Epidermal melanocyte (primary cell): ENCODE measurements around the gene ZDHHC7.

ENCODE experiments used
- DNase-seq: peaks from one replicate; pipeline ENCODE4 v3.0.0; 2011; ENCODE audit warnings: low spot score; ENCODE audit not compliant: insufficient read length

The ZDHHC7 gene

DNA sequence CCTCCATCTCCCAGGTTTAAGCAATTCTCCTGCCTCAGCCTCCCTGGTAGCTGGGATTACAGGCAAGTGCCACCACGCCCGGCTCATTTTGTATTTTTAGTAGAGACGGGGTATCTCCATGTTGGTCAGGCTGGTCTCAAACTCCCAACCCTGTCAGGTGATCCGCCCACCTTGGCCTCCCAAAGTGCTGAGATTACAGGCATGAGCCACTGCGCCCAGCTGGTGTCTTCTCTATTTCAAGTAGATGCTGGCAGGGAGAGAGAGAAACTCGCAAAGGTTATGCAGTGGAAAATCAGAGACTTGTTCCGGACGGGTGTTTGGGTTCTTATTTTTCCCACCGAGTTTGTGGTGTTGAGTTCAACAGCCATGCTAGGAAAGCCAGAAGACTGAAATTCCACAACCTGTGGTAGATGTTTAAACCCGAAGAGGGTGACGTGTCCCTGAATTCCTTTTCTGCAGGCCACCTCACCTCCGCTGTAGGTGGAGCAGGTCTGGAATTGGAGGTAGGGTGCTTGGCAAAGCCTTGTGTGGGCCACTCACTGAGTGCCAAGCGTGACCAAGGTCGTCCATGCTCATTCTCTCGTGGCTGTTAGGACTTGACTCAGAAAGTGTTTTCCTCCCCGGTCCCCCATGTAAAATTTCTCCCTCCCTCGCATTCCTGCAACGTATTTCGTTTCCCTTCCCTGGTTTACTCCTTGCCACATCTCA is 7.3 kb upstream of the ZDHHC7 start:
- no peak for DNase-seq

DNA sequence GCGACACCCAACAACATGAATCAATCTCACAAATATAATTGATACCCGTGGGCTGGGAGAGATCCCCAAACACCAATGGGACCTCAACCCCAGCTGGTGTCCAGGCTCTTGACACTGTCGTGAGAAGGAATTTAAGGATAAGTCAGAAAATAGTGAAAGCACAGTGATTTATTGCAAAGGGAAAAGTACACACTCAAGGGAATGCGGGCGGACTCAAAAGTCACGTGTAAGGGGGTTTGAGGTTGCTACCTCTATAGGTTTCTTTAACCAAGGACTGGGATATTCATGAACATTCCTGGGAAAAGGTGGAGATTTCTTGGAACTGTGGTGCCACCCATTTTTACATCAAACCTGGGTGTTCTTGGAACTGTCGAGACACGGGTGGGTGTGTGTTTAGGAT is 6.3 kb upstream of the ZDHHC7 start:
- no peak for DNase-seq

DNA sequence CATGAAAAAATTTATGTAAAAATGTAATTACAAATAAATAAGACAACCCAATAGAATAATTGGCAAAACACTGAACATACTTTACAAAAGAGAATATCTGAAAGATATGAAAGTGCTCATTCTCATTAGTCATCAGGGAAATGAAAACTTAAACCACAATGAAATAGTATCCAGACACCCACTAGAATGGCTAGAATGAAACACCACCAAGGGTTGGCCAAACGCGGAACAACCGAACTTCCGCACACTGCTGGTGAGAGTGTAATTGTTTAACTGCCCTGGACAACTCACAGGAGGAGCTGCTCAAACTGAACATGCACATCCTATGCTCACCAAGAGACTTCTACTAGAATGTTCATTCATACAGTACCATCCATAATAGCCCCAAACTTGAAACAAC is 5.8 kb upstream of the ZDHHC7 start:
- DNase-seq: no peak

DNA sequence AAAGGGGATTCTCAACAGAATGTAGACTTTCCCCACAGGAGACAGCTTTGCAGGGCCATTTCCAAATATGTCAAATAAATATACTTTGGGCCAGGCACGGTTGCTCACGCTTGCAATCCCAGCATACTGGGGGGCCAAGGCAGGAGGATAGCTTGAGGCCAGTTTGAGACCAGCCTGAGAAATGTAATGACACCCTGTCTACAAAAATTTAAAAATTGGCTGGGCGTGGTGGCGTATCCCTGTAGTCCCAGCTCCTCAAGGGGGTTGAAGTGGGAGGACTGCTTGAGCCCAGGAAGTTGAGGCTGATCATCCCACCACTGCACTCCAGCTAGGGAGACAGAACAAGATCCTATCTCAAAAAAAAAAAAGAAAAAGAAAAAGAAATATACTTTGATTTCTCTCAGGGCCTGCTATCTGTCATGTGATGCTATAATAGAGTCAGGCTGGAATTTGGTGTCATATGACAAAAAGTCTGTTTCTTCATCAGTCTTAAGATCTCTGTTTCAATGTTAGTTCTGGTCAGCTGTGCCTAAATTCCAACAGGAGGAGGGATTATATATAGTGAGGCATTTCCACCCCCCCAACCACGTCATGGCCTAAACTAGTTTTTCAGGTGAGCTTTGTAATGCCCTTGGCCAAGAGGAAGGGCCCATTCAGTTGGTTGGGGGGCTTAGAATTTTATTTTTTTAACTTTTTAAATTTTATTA is 4.3 kb upstream of the ZDHHC7 start:
- no peak for DNase-seq

DNA sequence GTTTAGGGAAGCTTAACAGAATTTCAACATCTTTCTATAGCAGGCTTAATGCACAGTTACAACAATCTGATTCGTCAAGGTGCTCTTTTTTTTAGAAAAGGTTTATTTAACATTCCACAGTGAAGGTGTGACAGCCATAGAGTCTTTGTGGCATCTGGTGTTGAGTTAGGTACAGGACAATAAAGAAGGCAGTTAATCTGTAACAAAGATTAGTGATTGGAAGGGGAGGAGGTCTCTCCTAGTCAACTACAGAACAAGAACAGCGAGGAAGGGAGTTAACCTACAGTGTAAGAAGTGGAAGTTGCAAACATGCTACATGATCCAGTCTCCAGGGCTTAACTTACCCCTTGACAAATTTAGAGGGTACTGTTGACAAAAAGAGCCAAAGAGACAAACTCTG is 3.0 kb upstream of the ZDHHC7 start:
- no peak for DNase-seq

DNA sequence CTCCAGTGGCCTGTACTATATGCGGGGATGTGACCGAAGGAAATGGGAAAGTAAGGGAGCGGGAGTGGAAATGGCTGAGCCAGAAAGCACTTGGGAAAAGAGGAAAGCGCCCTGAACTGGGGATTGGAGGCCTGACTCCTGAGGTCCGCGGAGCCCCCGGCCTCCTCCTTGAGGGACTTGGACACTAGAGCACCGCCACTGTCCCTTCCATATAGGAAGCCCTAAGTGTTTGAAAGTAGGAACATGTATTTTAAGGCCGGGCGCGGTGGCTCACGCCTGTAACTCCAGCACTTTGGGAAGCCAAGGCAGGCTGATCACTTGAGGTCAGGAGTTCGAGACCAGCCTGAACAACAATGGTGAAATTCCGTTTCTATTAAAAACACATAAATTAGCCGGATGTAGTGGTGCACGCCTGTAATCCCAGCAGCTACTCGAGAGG is 530 bp upstream of the ZDHHC7 start:
- no peak for DNase-seq

DNA sequence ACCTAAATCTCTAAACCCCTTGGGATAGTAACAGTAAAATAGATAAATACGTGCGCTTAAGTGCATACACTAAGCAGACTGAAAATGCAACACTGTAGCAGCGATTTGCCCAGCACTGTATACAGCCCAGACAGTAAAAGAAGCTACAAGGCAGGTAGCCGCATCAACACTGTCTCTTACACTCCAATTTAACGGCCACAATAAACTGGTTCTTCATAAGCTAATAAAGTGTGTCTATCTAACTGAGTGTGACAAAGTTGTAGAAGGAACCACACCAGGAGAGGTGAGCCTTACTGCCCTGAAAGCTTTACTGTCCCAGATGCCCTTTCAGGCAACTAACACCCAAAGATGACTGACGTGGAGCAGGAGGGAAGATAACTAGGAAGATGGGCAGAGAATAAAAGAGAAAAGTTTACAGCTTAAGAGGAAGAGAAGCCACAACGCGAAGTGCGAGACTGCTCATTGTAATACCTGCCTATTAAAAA is 847 bp downstream of the ZDHHC7 start:
- no peak for DNase-seq

DNA sequence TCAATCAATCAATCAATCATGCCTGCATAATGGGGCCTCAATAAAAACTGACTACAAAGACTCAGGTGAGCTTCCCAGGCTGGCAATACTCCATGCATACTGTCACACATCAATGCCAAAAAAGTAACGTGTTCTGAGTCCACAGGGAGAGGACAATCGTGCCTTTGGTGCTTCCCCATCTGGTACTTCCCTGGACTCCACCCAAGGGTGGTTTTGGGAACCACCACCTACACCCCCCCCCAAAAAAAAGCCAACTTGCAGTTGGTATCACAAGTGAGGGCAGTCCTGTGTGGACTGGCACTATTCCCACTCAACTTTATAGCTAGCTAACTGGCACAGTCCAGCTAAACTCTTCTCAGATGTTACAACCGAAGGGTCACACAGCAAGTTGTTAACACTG is 3.1 kb downstream of the ZDHHC7 start:
- no peak for DNase-seq

DNA sequence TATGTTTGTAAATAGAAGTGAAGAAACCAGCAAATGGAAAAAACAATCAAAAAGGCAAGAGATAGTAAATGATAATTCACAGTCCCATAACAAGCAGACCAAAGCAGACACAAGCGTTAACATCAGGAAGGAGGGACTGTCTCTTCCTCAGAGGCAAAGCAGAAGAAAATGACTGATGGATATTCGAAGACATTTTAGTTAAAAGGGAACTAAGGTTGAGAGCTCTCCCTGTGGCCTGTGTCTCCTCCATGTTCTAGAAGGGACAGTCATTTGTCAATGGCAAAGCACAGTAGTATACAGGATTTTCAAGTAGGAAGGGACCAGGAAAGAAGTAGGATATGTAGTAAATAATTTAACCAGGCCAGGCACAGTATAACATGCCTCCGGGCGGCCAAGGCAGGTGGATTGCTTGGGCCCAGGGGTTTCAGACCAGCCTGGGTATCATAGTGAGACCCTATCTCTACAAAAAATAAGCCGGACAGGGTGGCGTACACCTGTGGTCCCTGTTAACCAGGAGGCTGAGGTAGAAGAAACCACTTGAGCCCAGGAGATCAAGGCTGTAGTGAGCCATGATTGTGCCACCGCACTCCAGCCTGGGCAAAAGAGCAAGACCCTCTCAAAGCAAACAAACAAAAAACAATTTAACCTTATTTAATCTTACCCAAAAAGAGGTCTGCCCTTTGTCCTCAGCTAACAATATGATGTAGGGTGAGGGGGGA is 3.7 kb downstream of the ZDHHC7 start:
- no peak for DNase-seq

DNA sequence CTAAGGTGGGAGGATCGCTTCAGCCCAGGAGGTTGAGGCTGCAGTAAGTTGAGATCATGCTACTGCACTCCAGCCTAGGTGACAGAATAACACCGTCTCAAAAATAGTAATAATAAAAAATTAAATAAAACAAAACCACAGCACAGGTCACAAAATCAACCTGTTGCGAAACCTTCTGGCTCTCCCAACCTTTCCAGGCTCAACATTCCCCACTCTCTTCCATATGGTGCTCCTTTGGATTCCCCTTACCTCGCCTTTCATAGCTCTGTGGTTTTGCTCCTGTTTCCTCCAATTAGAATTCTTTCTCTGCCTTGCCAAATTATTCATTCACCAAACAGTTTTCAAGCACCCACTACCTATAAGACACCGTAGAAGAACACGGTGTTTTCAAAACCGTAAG is 4.7 kb downstream of the ZDHHC7 start:
- DNase-seq: no peak

DNA sequence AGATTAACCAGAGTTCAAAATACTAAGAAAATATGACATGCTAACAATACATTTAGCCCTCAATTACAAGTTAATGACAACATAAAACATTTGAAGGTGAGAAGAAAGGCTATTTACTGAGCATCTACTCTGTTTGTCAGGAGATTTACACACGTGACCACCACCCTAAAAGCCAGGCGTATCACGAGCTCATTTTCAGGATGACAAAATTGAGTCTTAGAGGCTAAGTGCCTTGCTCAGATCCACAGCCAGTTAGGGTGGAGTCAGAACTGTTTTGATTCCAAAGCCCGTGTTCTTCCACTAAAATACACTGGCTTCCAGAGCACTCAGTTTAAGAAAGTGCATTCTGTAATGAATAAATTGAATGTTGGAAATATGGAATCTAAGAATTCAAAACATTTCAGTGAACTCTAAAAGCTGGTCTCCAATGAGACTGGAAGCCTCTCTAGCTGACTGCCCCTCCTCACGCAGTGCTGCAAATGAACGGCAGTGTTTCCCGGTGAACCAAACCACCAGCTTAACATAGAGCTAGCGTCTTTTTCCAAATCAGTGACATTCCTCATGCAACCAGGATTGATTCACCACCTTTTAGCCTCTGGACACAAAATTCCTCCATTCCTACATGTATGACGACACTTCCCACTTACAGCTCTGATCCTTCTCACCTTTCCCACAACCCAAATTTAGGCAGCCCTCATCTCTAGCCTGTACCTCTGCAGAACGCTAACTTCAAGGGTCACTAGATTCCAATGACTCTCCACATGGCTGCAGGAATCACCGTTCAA is 5.9 kb downstream of the ZDHHC7 start:
- peak; percentile 50 for DNase-seq

DNA sequence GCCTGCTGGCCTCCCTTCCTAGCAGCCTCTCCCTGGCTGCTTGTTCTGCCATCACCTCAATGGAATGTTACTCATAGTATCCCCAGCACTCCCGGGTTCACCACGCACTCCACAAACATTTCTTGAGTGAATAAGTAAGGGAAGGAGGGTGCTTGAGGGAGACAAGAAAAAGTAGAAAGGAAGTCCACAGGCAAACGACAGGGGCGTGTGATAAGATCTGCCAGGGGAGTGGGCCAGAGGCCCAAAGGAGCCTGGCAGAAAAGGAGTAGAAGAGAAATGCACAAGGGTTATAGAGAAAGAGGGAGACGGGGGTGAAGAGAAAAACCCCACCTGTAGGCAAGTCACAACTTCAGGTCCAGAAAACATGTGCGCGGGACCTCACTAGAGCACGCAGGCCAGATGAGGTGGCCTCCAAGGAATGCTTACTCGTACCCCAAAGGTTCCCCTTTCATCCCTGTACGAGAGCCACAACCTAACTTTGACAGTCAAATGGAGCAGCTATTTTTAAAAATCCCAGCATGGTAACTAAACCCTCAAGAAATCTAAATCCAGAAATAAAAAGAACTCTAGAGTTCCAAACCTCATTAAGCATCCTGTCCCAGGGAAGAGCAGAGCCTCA is 6.6 kb downstream of the ZDHHC7 start:
- peak; percentile 69 for DNase-seq

DNA sequence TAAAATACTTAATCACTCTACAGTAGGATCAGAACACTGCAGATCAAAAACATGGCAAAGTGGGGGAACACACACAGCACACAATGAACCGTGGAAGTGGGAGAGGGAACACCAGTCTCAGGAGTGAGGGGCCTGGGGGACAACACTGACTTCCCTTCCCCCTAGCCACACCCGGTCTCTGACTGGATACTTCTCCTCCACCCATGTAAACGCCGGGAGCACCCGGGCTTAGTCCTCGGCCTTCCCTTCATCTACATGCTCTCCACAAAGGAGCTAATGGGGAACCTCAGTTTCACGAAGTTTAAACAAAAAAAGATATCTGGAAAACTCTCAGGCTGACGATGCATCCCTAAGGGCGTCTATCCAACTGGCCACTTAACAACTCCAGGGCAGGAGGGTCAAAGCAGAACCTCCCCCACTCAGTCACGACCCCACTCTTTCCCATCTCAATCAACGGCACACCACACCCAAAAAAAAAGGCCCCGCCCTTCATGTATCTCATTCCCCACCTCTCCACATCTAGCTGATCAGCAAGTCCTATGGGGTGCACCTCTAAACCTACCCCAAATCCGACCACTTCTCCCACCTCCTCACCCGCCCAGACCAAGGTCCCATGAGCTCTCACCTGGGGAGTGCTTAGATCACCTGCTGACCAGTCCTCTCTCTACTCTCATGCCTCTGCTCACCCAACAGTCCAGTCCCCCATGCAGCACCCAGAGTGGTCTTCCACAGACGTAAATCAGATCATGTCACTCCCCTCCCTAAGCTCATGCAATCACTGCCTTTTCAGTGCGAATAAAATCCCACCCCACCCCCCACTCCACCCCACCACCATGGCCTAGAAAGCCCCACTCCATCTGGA is 7.4 kb downstream of the ZDHHC7 start:
- no peak for DNase-seq

DNA sequence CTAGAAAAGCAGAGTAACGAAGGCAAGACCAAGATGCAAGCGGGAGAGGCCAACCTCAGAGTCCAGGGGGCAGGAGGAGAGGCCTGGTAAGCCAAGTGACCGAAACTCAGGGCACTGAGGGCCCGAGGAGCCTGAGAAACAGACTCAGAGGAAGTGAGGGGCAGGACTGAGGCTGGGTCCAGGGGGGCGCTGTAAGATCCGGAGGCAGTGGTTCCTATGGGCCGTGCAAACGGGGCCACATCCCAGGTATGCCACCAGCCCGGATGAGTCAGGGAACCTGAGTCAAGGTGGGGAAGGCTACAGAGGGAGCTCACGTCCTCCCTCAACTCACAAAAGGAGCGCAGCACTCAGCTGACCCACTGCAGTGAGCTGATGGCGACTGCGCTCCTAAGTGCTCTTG is 8.3 kb downstream of the ZDHHC7 start:
- no peak for DNase-seq

DNA sequence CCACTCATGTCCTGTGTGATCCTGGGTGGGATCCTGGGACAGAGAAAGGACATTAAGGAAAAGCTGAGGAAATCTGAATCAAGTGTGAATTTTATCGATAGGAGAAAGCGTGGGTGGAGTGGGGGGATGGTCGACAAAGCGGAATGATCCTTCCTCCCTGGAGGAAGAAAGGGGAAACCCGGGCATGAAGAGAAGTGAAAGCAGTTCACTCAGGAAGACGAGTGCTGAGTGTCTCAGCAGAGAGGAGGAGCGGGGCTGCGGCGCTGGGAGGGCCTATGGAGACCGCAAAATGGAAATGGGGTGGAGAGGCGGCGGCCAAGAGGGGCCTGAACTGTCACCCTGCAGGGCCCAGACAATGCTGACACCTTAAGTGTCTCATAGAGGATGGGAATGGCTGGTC is 8.7 kb downstream of the ZDHHC7 start:
- DNase-seq: no peak

DNA sequence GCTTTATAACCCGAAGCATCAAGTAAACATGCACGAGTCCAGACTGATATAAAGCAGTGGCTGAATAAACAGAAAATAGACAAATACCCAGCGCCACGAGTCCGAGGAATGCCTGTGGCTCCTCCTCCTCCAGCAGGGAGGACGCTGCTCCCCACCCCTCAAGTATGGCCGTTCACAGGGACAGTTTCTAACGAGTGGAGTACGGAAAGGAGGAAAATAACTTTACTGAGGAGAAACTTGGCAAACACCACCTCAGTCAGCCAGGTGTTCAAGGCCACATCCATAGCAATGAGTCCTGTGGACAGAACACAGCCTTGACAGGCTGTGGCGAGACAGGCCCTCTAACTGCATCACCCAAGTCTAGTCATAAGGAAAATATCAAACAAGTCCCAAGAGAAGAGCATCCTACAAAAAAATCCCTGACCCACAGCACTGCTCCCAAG is 9.2 kb downstream of the ZDHHC7 start:
- DNase-seq: no peak

DNA sequence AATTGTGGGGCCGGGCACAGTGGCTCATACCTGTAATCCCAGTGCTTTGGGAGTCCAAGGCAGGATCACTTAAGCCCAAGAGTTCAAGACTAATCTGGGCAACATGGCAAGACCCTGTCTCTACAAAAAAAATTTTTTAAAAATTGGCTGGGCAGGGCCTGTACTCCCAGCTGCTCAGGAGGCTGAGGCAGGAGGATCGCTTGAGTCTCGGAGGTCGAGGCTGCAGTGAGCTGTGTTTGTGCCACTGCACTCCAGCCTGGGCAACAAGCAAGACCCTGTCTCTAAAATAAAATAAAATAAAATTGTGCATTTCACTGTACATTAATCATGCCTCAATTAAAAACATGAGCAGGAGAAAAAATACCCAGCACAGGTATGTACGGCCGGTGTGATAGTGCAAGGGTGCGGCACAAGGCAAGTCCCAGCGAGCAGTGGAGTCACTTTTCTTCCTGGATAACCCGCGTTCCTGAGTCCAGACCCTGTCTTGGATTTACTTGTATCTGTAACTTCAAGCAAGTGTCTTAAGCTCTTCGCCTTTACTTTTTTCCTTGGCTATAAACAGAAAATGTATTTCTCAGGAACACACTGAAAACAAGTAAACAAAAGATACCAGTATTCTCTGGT is 11.4 kb downstream of the ZDHHC7 start:
- no peak for DNase-seq

DNA sequence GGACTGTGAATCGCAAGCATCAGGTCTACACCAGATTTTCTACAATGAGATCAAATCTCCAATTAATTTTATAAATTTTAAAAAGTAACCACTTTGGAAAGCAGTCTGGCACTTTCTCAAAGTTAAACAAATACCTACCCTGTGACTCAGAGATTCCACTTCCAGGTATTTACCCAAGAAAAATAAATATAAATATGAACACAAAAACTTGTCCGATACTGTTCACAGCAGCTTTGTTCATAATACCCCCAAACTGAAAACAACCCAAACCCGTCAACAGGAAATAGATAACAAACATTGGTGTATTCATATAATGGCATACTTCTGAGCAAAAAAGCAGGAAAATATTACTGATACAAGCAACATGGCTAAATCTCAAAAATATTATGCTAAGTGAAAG is 12.1 kb downstream of the ZDHHC7 start:
- DNase-seq: no peak

DNA sequence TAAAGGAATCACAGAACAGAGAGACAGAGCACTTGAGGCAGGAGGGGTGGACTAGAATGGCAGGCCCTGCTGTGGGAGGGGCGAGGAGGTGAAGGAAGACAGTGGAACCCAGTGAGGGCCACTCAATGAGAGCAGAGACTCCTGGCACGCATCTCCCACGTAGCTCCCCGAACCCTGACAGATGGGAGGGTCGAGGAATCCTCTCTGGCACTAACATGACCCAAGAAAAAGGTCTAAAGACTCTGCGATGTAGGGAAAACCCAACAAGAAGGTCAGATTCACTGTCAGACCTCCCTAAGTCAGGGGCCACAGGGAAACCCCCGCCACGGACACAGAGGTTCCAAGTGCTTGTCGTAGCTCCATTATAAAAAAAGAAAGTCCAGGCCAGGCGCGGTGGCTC is 15.0 kb downstream of the ZDHHC7 start:
- no peak for DNase-seq

DNA sequence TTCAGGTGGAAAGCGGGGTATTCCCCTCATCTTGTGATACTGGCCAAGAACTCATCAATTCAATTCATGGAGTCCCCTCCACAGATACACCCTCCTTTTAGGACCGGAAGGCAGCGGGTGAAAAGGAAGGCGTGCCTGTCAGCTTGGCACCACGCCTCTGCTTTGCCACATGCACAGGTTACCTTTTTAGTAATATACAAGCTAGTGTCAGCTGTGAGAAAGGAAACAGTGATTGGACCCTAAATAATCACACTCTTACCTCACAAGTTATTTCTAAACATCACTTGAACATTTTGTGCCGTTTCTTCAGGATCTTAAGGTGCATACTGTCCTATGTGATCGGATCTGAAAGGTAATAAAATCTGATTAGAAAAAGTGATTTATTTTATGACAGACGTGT is 15.7 kb downstream of the ZDHHC7 start:
- no peak for DNase-seq
